ENCODE measurements around the gene GTF3C2. TPM values are rescaled to one million over a fixed set of nuclear protein-coding genes. Genes with fewer than 3 reads are reported as not detected.

Gene GTF3C2
- total and polyA plus RNA-seq, 2 of the 13 experiments (the other 11 are each of a cell fraction or from before 2014, with no cell fraction given): 77.5 to 130 TPM

GRCh38 chr2:27376866-27377617 is 20.5 kb upstream of the GTF3C2 start:
- ChIA-PET CTCF (ENCODE audit: low intra/inter-chr PET ratio, low total read pairs) (no interaction called here), POLR2A (interaction anchor here (1.2 to 5.1 kb wide), 4 partner anchors 13 to 119 kb away, joined by 3 to 34 read pairs (median 16); partner anchors contain the start of genes MPV17 and PPM1G)
- H3K36me3 ChIP-seq (replicated peaks in 1 of 2; ENCODE audit: control insufficient read depth in 1 of 2, insufficient read depth in 2 of 2, low read length in 2 of 2): peaks cover 43 to 72% of the 10 kb centered on the region in 2 experiments
- no peaks in the 10 kb centered on the region for H3K27me3 ChIP-seq (ENCODE audit: control insufficient read depth in 1 of 2, insufficient read depth in 2 of 2, low read length in 2 of 2)
- H4K20me1 ChIP-seq (ENCODE audit: insufficient read depth, low read length): peaks cover 3% of the 10 kb centered on the region
- in situ Hi-C loops (cut with HindIII; ENCODE audit: extremely low pct_ligation_motif_present, low pct_unique_long_range_greater_than_20kb): no loop called here
- H3K4me2 ChIP-seq (ENCODE audit: low read depth, low read length): no peak overlapping the region
- no TSS peak for BruUV-seq (replicated peaks)
- no peak overlapping the region for H3K27ac ChIP-seq (ENCODE audit: extremely low read length, insufficient read depth, low read length)
- intact Hi-C loops (cut with micrococcal nuclease; ENCODE audit: unreplicated experiment): loop anchor here (10.0 kb wide), 1 partner anchor 122 kb away; no protein-coding TSS in a partner anchor
- ATAC-seq (no peak), FAIRE-seq (no peak), DNase-seq (ENCODE audit: low spot score) (no peak)
- H3K4me1 ChIP-seq (ENCODE audit: insufficient read depth, low read length): peaks cover 39% of the 10 kb centered on the region
- no peak overlapping the region for H3K9ac ChIP-seq (ENCODE audit: insufficient read depth, low read depth, low read length)
- TF ChIP-seq ZNF598 (CRISPR knock-in tag; IDR thresholded peaks at IDR 0.05; ENCODE audit: borderline replicate concordance) (0 out of 2 replicates have a peak, but pooled peaks have one; percentile 23), LRRFIP1 (CRISPR knock-in tag; conservative IDR thresholded peaks at IDR 0.05) (no peak), ZNF740 (CRISPR knock-in tag; IDR thresholded peaks at IDR 0.05) (peak; percentile 68; the same call in 1 of the 2 replicates), CCDC6 (CRISPR knock-in tag; IDR thresholded peaks at IDR 0.05) (no peak), ZKSCAN8 (CRISPR knock-in tag; IDR thresholded peaks at IDR 0.05; ENCODE audit: borderline replicate concordance) (no peak), ZC3H13 (CRISPR knock-in tag; IDR thresholded peaks at IDR 0.05) (0 out of 2 replicates have a peak, but pooled peaks have one; percentile 23), ZNF512B (CRISPR knock-in tag; IDR thresholded peaks at IDR 0.05; ENCODE audit: borderline replicate concordance) (0 out of 2 replicates have a peak, but pooled peaks have one; percentile 32), POLR2G (IDR thresholded peaks at IDR 0.05; ENCODE audit: low read depth, low read length) (peak; percentile 11; the same call in 1 of the 2 replicates), PHF8 (CRISPR knock-in tag; IDR thresholded peaks at IDR 0.05) (0 out of 2 replicates have a peak, but pooled peaks have one; percentile 1), ZNF709 (CRISPR knock-in tag; IDR thresholded peaks at IDR 0.05) (0 out of 2 replicates have a peak, but pooled peaks have one; percentile 44), ZNF790 (CRISPR knock-in tag; IDR thresholded peaks at IDR 0.05; ENCODE audit: borderline replicate concordance) (0 out of 2 replicates have a peak, but pooled peaks have one; percentile 10)
- TF ChIP-seq, protein P1, sequence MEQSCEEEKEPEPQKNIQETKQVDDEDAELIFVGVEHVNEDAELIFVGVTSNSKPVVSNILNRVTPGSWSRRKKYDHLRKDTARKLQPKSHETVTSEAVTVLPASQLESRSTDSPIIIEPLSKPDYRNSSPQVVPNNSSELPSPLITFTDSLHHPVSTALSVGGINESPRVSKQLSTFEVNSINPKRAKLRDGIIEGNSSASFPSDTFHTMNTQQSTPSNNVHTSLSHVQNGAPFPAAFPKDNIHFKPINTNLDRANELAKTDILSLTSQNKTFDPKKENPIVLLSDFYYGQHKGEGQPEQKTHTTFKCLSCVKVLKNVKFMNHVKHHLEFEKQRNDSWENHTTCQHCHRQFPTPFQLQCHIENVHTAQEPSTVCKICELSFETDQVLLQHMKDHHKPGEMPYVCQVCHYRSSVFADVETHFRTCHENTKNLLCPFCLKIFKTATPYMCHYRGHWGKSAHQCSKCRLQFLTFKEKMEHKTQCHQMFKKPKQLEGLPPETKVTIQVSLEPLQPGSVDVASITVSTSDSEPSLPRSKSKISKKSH (CRISPR knock-in tag; IDR thresholded peaks at IDR 0.05; ENCODE audit: borderline replicate concordance): peak; percentile 28; the same call in 1 of the 2 replicates
- WGBS (ENCODE audit: low lambda C conversion rate): 82% methylated on average over 8 of the region's 10 CpGs
- H3K4me3 ChIP-seq (replicated peaks in 1 of 3; ENCODE audit: insufficient read depth in 1 of 3, low read depth in 2 of 3, low read length in 3 of 3): no peak overlapping the region
- no peaks in the 10 kb centered on the region for H3K9me3 ChIP-seq (ENCODE audit: low read length)
- H2AFZ ChIP-seq (ENCODE audit: low read length): no peak overlapping the region
- H3K79me2 ChIP-seq (ENCODE audit: insufficient read depth, low read length): peaks cover 16% of the 10 kb centered on the region
